OCI-LY7 (cell line): ENCODE results near the gene ACTR2. TPM values are rescaled to one million over a fixed set of nuclear protein-coding genes. Genes with fewer than 3 reads are reported as not detected.

Experiments used
- BruUV-seq: library from RNA; stranded (reverse); fragments of 400-500 nt; replicated peaks from 2 replicates; lab custom pipeline; 2021; lab: Mats Ljungman, UMichigan
- CTCF ChIA-PET: fragments of 300-600 bp; sonication (Branson Sonifier 250); formaldehyde crosslinking; loops from one replicate; lab custom pipeline; 2022; ENCODE audit warnings: antibody characterized with exemption; ENCODE audit not compliant: unreplicated experiment; lab: Charles Lee
- POLR2A ChIA-PET: fragments of 300-600 bp; sonication (Branson Sonifier 250); formaldehyde crosslinking; loops from one replicate; lab custom pipeline; 2022; ENCODE audit warnings: antibody characterized with exemption; lab: Charles Lee
- DNase-seq: peaks from one replicate; pipeline ENCODE4 v3.0.0-alpha.2; 2015; ENCODE audit warnings: low spot score
- H2AFZ ChIP-seq: fragments of 200-600 bp; sonication (generic), shearing (Covaris generic); 2 replicates; pipeline ENCODE4 v1.6.1; 2014; ENCODE audit warnings: mild to moderate bottlenecking, antibody characterized with exemption, low read length, moderate library complexity
- H3K27ac ChIP-seq: fragments of 200-600 bp; sonication (generic); 2 replicates; pipeline ENCODE4 v1.5.1; 2014; ENCODE audit warnings: mixed run types, low read depth, mild to moderate bottlenecking, moderate library complexity, low read length, inconsistent platforms; ENCODE audit not compliant: poor library complexity, severe bottlenecking
- H3K36me3 ChIP-seq: fragments of 200-600 bp; sonication (generic); 2 replicates; pipeline ENCODE4 v1.6.1; 2014; ENCODE audit warnings: mild to moderate bottlenecking, antibody characterized with exemption, low read length, moderate library complexity, mixed read lengths; ENCODE audit not compliant: insufficient read depth
- H3K4me1 ChIP-seq: fragments of 200-600 bp; sonication (generic); 2 replicates; pipeline ENCODE4 v1.5.1; 2014; ENCODE audit warnings: mild to moderate bottlenecking, low read length; ENCODE audit not compliant: insufficient read depth, poor library complexity, severe bottlenecking
- H3K4me2 ChIP-seq: fragments of 200-600 bp; sonication (generic); 2 replicates; pipeline ENCODE4 v1.6.1; 2014; ENCODE audit warnings: mild to moderate bottlenecking, low read length
- H3K4me3 ChIP-seq: fragments of 200-600 bp; sonication (generic); 2 replicates; pipeline ENCODE4 v1.5.1; 2014; ENCODE audit warnings: mild to moderate bottlenecking, low read depth, low read length; ENCODE audit not compliant: poor library complexity, severe bottlenecking
- H3K79me2 ChIP-seq: fragments of 200-600 bp; sonication (generic); 2 replicates; pipeline ENCODE4 v1.6.1; 2016; ENCODE audit warnings: low read depth, mild to moderate bottlenecking, low read length, moderate library complexity, mixed read lengths; ENCODE audit not compliant: insufficient read depth
- H3K9me2 ChIP-seq: fragments of 200-600 bp; sonication (generic); 2 replicates; pipeline ENCODE4 v1.6.1; 2016; ENCODE audit warnings: mild to moderate bottlenecking, low read length, mixed read lengths; ENCODE audit not compliant: insufficient read depth
- H3K9me3 ChIP-seq: fragments of 200-600 bp; sonication (generic); 2 replicates; pipeline ENCODE4 v1.6.1; 2014; ENCODE audit warnings: mild to moderate bottlenecking, mixed run types, low read length, mixed read lengths
- H4K20me1 ChIP-seq: fragments of 200-600 bp; sonication (generic); 2 replicates; pipeline ENCODE4 v1.6.1; 2014; ENCODE audit warnings: mild to moderate bottlenecking, antibody characterized with exemption, low read length, moderate library complexity, mixed read lengths; ENCODE audit not compliant: insufficient read depth
- EZH2phosphoT487 ChIP-seq: fragments of 200-600 bp; sonication (generic); IDR thresholded peaks from 2 replicates; pipeline ENCODE4 v1.6.1; 2018; ENCODE audit warnings: low read depth, borderline replicate concordance, mild to moderate bottlenecking, mixed run types, antibody characterized with exemption, low read length, moderate library complexity, mixed read lengths
- intact Hi-C: fragments of 100-400 bp; cut with micrococcal nuclease; formaldehyde crosslinking; loops from one replicate; pipeline ENCODE4 v1.10.0; 2022; ENCODE audit not compliant: unreplicated experiment
- total RNA-seq, 2 experiments: library from RNA; depleted of rRNA in 1 of 2; stranded (reverse); fragments of >200 nt in 1 of 2; shearing (Covaris generic) in 1 of 2; gene quantifications; 2 replicates each; pipeline ENCODE4 v1.2.3, GENCODE V29; 2014 to 2022
- TF ChIP-seq, protein P1 (sequence below): fragments of 200-600 bp; sonication (generic); conservative IDR thresholded peaks from 2 replicates; pipeline ENCODE4 v1.5.1; 2014; ENCODE audit warnings: mild to moderate bottlenecking, antibody characterized with exemption, low read length, moderate library complexity, mixed read lengths

ACTR2 gene
- total RNA-seq, 2 experiments from 2014 or later: 69.0 to 412 TPM

- Histone ChIP-seq H3K27ac (no peak overlapping the region), H3K9me2 (no peaks in the 10 kb centered on the region), H3K4me2 (no peak overlapping the region), H4K20me1 (no peaks in the 10 kb centered on the region), H3K4me1 (peaks cover 28% of the 10 kb centered on the region), H3K4me3 (no peak overlapping the region), H3K9me3 (0 out of 2 replicates have a peak, but pooled peaks cover 9% of the 10 kb centered on the region), H3K79me2 (no peaks in the 10 kb centered on the region), H3K36me3 (peaks cover 65% of the 10 kb centered on the region), H2AFZ (no peak overlapping the region)
- ChIA-PET CTCF (no interaction called here), POLR2A (no interaction called here)
- no peak for TF ChIP-seq EZH2phosphoT487
- TF ChIP-seq, protein P1, sequence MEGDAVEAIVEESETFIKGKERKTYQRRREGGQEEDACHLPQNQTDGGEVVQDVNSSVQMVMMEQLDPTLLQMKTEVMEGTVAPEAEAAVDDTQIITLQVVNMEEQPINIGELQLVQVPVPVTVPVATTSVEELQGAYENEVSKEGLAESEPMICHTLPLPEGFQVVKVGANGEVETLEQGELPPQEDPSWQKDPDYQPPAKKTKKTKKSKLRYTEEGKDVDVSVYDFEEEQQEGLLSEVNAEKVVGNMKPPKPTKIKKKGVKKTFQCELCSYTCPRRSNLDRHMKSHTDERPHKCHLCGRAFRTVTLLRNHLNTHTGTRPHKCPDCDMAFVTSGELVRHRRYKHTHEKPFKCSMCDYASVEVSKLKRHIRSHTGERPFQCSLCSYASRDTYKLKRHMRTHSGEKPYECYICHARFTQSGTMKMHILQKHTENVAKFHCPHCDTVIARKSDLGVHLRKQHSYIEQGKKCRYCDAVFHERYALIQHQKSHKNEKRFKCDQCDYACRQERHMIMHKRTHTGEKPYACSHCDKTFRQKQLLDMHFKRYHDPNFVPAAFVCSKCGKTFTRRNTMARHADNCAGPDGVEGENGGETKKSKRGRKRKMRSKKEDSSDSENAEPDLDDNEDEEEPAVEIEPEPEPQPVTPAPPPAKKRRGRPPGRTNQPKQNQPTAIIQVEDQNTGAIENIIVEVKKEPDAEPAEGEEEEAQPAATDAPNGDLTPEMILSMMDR: no peak
- no peak for DNase-seq
- BruUV-seq: no TSS peak
- intact Hi-C loops: no loop called here
These were observed 90.2 kb downstream of the ACTR2 start for GRCh38 chr2:65317841-65318240.

DNA sequence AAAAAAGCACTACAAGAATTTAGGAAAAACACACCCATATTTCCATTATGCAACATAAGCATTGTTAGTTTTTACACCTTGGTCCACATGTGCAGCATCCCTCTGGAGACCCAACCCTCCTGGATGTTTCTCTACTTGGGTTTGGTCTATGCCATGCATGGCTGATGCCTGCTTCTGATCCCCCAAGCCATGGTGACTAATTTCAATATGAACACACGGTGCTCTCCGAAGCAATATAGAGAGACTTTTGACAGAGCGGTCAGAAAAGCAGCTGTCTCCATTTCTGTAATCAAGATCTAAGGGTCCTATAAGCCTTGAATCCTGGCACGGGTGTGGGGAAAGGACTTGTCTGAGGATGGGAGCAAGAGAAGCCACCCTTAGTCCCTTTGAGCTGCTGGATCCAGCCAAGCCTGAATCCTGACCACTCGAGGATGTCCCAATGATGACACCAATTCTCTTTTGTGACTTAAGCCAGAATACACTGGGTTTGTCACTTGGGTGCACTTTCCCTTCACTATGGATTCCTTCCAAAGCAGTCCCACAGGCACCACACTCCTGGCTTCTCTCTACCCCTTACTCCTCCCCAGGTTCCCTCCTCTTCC, 91.5 kb downstream of the ACTR2 start:
- intact Hi-C loops: no loop called here
- no peak for TF ChIP-seq EZH2phosphoT487
- TF ChIP-seq, protein P1: no peak

DNA sequence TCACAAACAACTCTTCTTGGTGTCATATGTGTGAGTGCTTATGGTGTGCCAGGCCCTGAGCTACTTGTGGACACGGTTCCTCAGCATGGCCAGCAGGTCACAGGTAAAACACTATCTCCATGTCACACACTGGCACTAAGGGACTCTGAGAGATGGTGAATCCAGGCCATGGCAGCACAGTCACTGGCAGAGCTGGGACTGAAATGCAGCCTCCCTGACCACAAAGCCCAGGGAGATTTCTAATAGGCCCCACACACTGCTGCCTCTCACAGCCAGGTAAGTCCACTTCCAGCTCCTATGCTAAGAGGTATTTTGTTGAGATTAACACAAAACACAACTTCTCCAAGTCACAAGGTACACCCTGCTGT, 92.0 kb downstream of the ACTR2 start:
- Histone ChIP-seq H3K9me2 (no peaks in the 10 kb centered on the region), H4K20me1 (no peaks in the 10 kb centered on the region), H2AFZ (no peak overlapping the region), H3K36me3 (peaks cover 47% of the 10 kb centered on the region), H3K27ac (no peak overlapping the region), H3K4me3 (no peak overlapping the region), H3K79me2 (no peaks in the 10 kb centered on the region), H3K4me2 (no peak overlapping the region), H3K9me3 (0 out of 2 replicates have a peak, but pooled peaks cover 9% of the 10 kb centered on the region), H3K4me1 (peaks cover 40% of the 10 kb centered on the region)
- TF ChIP-seq, protein P1: no peak
- TF ChIP-seq EZH2phosphoT487: no peak
- POLR2A ChIA-PET: interaction anchor here (1.6 kb wide), 1 partner anchor 17 kb away, joined by 4 read pairs; no protein-coding TSS in a partner anchor
- no TSS peak for BruUV-seq
- CTCF ChIA-PET: interaction anchor here (0.6 kb wide), 1 partner anchor 231 kb away, joined by 4 read pairs; no protein-coding TSS in a partner anchor
- no peak for DNase-seq
- intact Hi-C loops: no loop called here

More for the DNA sequence above, 91.5 kb downstream of the ACTR2 start:
- CTCF ChIA-PET: interaction anchor here (0.6 kb wide), 1 partner anchor 231 kb away, joined by 4 read pairs; no protein-coding TSS in a partner anchor
- H3K36me3 ChIP-seq: peaks cover 52% of the 10 kb centered on the region
- POLR2A ChIA-PET: interaction anchor here (0.7 to 1.6 kb wide), 2 partner anchors 17 to 102 kb away, joined by 3 to 4 read pairs; no protein-coding TSS in a partner anchor
- H2AFZ ChIP-seq: no peak overlapping the region
- no peak overlapping the region for H3K4me3 ChIP-seq
- H3K4me1 ChIP-seq: peaks cover 36% of the 10 kb centered on the region
- H3K9me2 ChIP-seq: no peaks in the 10 kb centered on the region
- H3K79me2 ChIP-seq: no peaks in the 10 kb centered on the region
- BruUV-seq: no TSS peak
- no peak overlapping the region for H3K4me2 ChIP-seq
- no peak overlapping the region for H3K27ac ChIP-seq
- 0 out of 2 replicates have a peak, but pooled peaks cover 9% of the 10 kb centered on the region for H3K9me3 ChIP-seq
- no peaks in the 10 kb centered on the region for H4K20me1 ChIP-seq
- DNase-seq: no peak
